ENCODE data around the gene LRRC34. TPM values are rescaled to one million over a fixed set of nuclear protein-coding genes. Genes with fewer than 3 reads are reported as not detected.

The LRRC34 gene
- total and polyA plus RNA-seq, 2 of the 8 experiments (the other 6 are each of a cell fraction or from before 2014, with no cell fraction given): 3.3 to 4.1 TPM

- no peak for TF ChIP-seq GABPA (IDR thresholded peaks at IDR 0.05; ENCODE audit: borderline replicate concordance, insufficient read depth, low read length)
These were observed 12.6 kb upstream of the LRRC34 start (continued) for GRCh38 chr3:169825316-169825715.

All from H1 (cell line).